Hepatocyte (in vitro differentiated cells): ENCODE results near the gene XKR7. TPM values are rescaled to one million over a fixed set of nuclear protein-coding genes. Genes with fewer than 3 reads are reported as not detected.

Source experiments
- DNase-seq: peaks from one replicate; pipeline ENCODE4 v3.0.0-alpha.2; 2016; ENCODE audit warnings: low spot score
- H2AFZ ChIP-seq: fragments of 200-600 bp; sonication (generic); 2 replicates; pipeline ENCODE4 v1.6.0; 2016; ENCODE audit warnings: antibody characterized with exemption, mild to moderate bottlenecking
- H3K27ac ChIP-seq: fragments of 200-600 bp; sonication (generic); 2 replicates; pipeline ENCODE4 v1.5.1; 2016; ENCODE audit warnings: mild to moderate bottlenecking
- H3K27me3 ChIP-seq: fragments of 200-600 bp; sonication (generic); 2 replicates; pipeline ENCODE4 v1.6.1; 2016
- H3K36me3 ChIP-seq: fragments of 200-600 bp; sonication (generic); replicated peaks from 2 replicates; pipeline ENCODE4 v1.5.1; 2016; ENCODE audit warnings: low read depth; ENCODE audit not compliant: insufficient read depth
- H3K4me1 ChIP-seq: fragments of 200-600 bp; sonication (generic); 2 replicates; pipeline ENCODE4 v1.5.1; 2016; ENCODE audit warnings: mild to moderate bottlenecking, moderate library complexity; ENCODE audit not compliant: insufficient read depth
- H3K4me2 ChIP-seq: fragments of 200-600 bp; sonication (generic); 2 replicates; pipeline ENCODE4 v1.6.0; 2016
- H3K4me3 ChIP-seq: fragments of 200-600 bp; sonication (generic); 2 replicates; pipeline ENCODE4 v1.5.1; 2016; ENCODE audit warnings: mild to moderate bottlenecking
- H3K79me2 ChIP-seq: fragments of 200-600 bp; sonication (generic); 2 replicates; pipeline ENCODE4 v1.6.0; 2017; ENCODE audit warnings: mild to moderate bottlenecking
- H3K9me2 ChIP-seq: fragments of 200-600 bp; sonication (generic); replicated peaks from 2 replicates; pipeline ENCODE4 v1.6.0; 2017; ENCODE audit warnings: mild to moderate bottlenecking; ENCODE audit not compliant: insufficient read depth
- H3K9me3 ChIP-seq: fragments of 200-600 bp; sonication (generic); 2 replicates; pipeline ENCODE4 v1.5.1; 2016; ENCODE audit warnings: low read depth, mild to moderate bottlenecking
- H4K20me1 ChIP-seq: fragments of 200-600 bp; sonication (generic); 2 replicates; pipeline ENCODE4 v1.6.0; 2016; ENCODE audit warnings: mild to moderate bottlenecking; ENCODE audit not compliant: insufficient read depth, poor library complexity, severe bottlenecking
- CTCF ChIP-seq: fragments of 200-600 bp; sonication (generic); IDR thresholded peaks from 2 replicates; pipeline ENCODE4 v1.5.1; 2016; ENCODE audit warnings: antibody characterized with exemption, mild to moderate bottlenecking; ENCODE audit not compliant: poor library complexity
- EZH2 ChIP-seq: fragments of 200-600 bp; sonication (generic); IDR thresholded peaks from 2 replicates; pipeline ENCODE4 v1.6.1; 2016; ENCODE audit warnings: antibody characterized with exemption, mild to moderate bottlenecking, borderline replicate concordance
- EZH2phosphoT487 ChIP-seq: fragments of 200-600 bp; sonication (generic); IDR thresholded peaks from one replicate; pipeline ENCODE4 v1.6.1; 2018; ENCODE audit warnings: antibody characterized with exemption, mild to moderate bottlenecking, low read depth, moderate library complexity; ENCODE audit not compliant: unreplicated experiment, severe bottlenecking
- WGBS: methylation state at CpG from one replicate; pipeline ENCODE4 v1.1.6; 2016; ENCODE audit warnings: low lambda C conversion rate; ENCODE audit errors: missing lambda C conversion rate; 5-methylcytosine and 5-hydroxymethylcytosine counted together
- polyA plus RNA-seq: library from polyadenylated mRNA; unstranded; fragments of >200 nt; fragmentation: Nextera tagmentation; extraction: Ambion mirVana; gene quantifications from 2 replicates; pipeline ENCODE4 v1.2.1, GENCODE V29; 2016
- total RNA-seq: library from RNA; depleted of rRNA; stranded (reverse); fragments of >200 nt; gene quantifications from 2 replicates; pipeline ENCODE4 v1.2.3, GENCODE V29; 2014

Gene XKR7
- total and polyA plus RNA-seq, 2 experiments from 2014 or later, result 0.37 TPM; not detected in 1

GRCh38 chr20:32027643-32028042, 59.7 kb downstream of the XKR7 start:
- Histone ChIP-seq H2AFZ (no peak overlapping the region), H3K27me3 (peaks cover 42% of the 10 kb centered on the region), H4K20me1 (no peaks in the 10 kb centered on the region), H3K79me2 (no peaks in the 10 kb centered on the region), H3K36me3 (no peaks in the 10 kb centered on the region), H3K4me2 (no peak overlapping the region), H3K27ac (no peak overlapping the region), H3K4me3 (no peak overlapping the region), H3K4me1 (no peaks in the 10 kb centered on the region), H3K9me3 (no peaks in the 10 kb centered on the region), H3K9me2 (no peaks in the 10 kb centered on the region)
- no peak for TF ChIP-seq CTCF
- no peak for TF ChIP-seq EZH2
- no peak for TF ChIP-seq EZH2phosphoT487
- 90% methylated on average over 3 of the region's 3 CpGs for WGBS
- no peak for DNase-seq

GRCh38 chr20:32028647-32029372, 60.9 kb downstream of the XKR7 start:
- Histone ChIP-seq H3K4me2 (no peak overlapping the region), H3K4me1 (no peaks in the 10 kb centered on the region), H3K9me3 (no peaks in the 10 kb centered on the region), H3K27ac (no peak overlapping the region), H3K27me3 (peaks cover 42% of the 10 kb centered on the region), H4K20me1 (no peaks in the 10 kb centered on the region), H3K79me2 (no peaks in the 10 kb centered on the region), H2AFZ (no peak overlapping the region), H3K36me3 (no peaks in the 10 kb centered on the region), H3K4me3 (no peak overlapping the region), H3K9me2 (no peaks in the 10 kb centered on the region)
- 41% methylated on average over 12 of the region's 12 CpGs for WGBS
- DNase-seq, result peak; percentile 58
- TF ChIP-seq EZH2phosphoT487 (no peak), CTCF (no peak), EZH2 (no peak)

GRCh38 chr20:32029561-32029960, 61.6 kb downstream of the XKR7 start:
- no peak overlapping the region for H3K4me2 ChIP-seq
- H3K4me1 ChIP-seq, result no peaks in the 10 kb centered on the region
- H4K20me1 ChIP-seq, result no peaks in the 10 kb centered on the region
- H3K9me3 ChIP-seq, result no peaks in the 10 kb centered on the region
- 84% methylated on average over 11 of the region's 11 CpGs for WGBS
- H2AFZ ChIP-seq, result no peak overlapping the region
- H3K27me3 ChIP-seq, result peaks cover 42% of the 10 kb centered on the region
- H3K4me3 ChIP-seq, result no peak overlapping the region
- H3K79me2 ChIP-seq, result no peaks in the 10 kb centered on the region
- DNase-seq, result no peak
- no peaks in the 10 kb centered on the region for H3K36me3 ChIP-seq
- H3K27ac ChIP-seq, result no peak overlapping the region
- TF ChIP-seq EZH2phosphoT487, result no peak
- no peak for TF ChIP-seq CTCF
- TF ChIP-seq EZH2, result no peak
- no peaks in the 10 kb centered on the region for H3K9me2 ChIP-seq
